GM12873 (cell line): ENCODE results near the gene PIGO.

Experiments
- CTCF ChIP-seq: IDR thresholded peaks from 2 replicates; pipeline ENCODE4 v1.5.1; 2012; ENCODE audit warnings: low read depth, mild to moderate bottlenecking, moderate library complexity, low read length, control low read depth; ENCODE audit not compliant: insufficient read depth; ENCODE audit errors: missing control alignments

The PIGO gene

GRCh38 chr9:35096035-35096849 lies at the start of gene PIGO:
Gene PIGO (minus strand): TSS chr9:35096591. CDS start chr9:35095565, 1,026 bp downstream.
- peak; percentile 91 for TF ChIP-seq CTCF

- no peak for TF ChIP-seq CTCF
Observed at GRCh38 chr9:35142037-35142436, 45.6 kb upstream of the PIGO start.

GRCh38 chr9:35140093-35140492 lies 43.7 kb upstream of the PIGO start:
- TF ChIP-seq CTCF = no peak

GRCh38 chr9:35136866-35137265 lies 40.5 kb upstream of the PIGO start:
- TF ChIP-seq CTCF = no peak

GRCh38 chr9:35135988-35136387 lies 39.6 kb upstream of the PIGO start:
- TF ChIP-seq CTCF = no peak

GRCh38 chr9:35134920-35135319 lies 38.5 kb upstream of the PIGO start:
- no peak for TF ChIP-seq CTCF

- peak; percentile 96 for TF ChIP-seq CTCF
Observed at GRCh38 chr9:35116898-35117551, 20.6 kb upstream of the PIGO start.
